HG03139 (cell line): ENCODE results near the gene RILPL1.
A peak's percentile ranks its signal among the peaks of the same experiment; 100 is the strongest.
"Not testable (repeated sequence)": the region's sequence is repeated elsewhere in the genome, so short reads cannot be mapped to it uniquely, and the experiment has no call there.

Experiments used
- ATAC-seq: cut with Tn5 transposase; IDR thresholded peaks from one replicate; pipeline ENCODE4 v1.9.1; 2021; ENCODE audit not compliant: unreplicated experiment

Gene RILPL1

DNA sequence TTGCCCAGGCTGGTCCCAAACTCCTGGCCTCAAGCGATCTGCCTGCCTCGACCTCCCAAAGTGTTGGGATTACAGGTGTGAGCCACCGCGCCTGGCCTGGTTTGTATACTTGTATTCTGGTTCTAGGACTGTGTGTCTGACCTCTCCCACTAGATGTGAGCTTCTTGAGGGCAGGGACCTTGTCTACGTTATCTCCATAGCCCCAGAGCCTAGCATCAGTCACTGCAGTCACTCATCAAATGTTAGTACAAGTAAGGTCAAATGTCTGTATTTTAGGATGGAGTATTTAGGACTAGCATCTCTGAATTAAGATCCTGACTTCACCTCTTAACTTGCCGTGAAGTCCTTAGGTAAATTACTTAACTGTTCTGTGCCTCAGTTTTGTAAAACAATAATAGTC lies 99.9 kb downstream of the RILPL1 start:
- no peak for ATAC-seq

DNA sequence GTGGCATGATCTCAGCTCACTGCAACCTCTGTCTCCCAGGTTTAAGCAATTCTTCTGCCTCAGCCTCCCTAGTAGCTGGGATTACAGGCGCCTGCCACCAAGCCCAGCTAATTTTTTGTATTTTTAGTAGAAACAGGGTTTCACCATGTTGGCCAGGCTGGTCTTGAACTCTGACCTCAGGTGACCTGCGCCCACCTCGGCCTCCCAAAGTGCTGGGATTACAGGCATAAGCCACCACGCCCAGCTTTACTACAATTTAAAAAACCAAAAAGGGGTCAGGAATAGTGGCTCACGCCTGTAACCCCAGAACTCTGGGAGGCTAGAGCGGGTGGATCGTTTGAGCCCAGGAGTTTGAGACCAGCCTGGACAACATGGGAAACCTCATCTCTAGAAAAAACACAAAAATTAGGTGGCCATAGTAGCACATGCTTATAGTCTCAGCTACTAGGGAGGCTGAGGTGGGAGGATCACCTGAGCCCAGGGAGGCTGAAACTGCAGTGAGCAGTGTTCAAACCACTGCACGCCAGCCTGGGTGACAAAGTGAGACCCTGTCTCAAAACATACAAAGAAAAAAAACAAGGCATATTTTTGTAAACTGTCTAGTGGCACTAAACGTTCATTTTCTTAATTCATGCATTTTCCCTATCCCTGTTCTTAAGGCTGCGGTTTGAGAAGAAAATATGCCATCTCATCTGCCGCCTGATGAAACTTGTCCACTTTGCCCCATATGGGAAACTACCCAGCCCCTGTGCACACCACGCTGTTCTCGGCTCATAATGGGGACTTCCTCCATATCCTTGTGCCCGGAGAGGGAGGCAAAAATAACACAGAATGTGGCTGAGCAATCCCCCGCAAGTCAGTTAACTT lies 101.3 kb downstream of the RILPL1 start:
- not testable (repeated sequence) for ATAC-seq

DNA sequence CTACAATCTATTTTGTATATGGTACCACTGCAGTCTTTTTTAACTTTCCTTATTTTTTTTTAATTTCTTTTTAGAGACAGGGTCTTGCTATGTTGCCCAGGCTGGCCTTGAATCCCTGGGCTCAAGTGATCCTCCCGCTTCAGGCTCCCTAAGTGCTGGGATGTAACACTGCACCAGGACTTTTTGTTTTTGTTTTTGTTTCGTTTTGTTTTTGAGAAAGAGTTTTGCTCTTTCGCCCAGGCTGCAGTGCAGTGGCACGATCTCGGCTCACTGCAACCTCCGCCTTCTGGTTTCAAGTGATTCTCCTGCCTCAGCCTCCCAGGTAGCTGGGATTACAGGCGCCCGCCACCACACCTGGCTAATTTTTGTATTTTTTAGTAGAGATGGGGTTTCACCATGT lies 104.4 kb downstream of the RILPL1 start:
- not testable (repeated sequence) for ATAC-seq

DNA sequence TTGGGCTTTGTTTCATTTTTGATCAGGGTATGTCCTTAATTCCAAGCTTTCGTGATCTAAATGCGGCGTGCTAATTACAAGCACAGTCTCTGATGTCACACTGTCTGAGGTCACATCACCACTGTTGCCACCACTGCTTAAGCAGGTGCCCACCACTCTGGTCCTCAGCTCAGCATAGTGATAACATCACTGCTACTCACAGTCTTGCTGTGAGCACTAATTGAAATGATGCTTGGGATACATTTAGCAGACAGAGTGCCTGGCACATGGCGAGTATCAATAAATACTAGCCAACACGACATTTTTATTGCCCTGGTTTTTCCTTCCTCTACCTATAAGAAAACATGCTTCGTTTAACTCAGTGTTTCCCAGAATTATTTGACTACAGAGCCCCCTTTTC lies 104.9 kb downstream of the RILPL1 start:
- ATAC-seq: no peak

DNA sequence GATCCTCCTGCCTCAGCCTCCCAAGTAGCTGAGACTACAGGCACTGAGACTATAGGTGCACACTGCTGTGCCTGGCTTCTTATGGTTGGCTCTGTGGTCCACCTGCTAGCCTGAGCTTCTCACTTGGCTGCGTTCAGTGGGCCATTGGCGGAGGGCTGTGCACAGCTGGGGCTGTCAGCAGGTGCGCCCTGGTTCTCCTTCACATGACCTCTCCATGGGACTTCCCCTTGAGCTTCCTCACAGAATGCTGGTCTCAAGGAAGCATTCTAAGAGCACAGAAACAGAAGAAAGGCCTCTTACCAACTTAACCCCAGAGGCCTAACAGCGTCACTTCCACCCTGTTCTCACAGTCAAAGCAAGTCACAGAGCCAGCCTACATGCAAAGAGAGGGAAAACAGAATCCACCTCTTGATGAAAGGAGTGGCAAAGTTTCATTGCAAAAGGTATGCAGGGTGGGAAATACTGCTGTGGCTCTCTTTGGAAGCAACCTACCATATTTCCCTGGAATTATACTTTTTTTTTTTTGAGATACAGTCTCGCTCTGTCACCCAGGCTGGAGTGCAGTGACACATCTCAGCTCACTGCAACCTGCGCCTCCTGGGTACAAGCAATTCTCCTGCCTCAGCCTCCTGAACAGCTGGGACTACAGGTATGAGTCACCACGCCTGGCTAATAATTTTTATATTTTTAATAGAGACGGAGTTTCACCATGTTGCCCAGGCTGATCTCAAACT lies 106.3 kb downstream of the RILPL1 start:
- ATAC-seq: peak; percentile 86

DNA sequence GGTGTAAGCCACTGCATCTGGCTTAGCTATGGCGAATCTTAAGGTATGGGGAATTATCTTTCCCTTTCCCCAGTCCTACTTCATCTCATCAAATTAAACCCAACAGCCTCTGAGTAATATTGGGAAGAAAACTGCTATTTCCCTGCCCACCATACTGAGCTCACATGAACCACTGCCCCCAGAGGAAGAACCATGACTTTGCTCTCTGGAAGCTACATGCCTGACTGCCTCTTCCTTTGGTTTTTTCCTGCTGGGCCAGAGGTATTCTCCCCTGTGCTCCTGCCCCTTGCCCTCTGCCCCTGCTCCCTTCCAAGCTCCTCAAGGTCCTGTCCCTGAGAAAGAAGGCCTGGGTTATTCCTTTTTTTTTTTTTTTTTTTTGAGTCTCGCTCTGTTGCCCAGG lies 112.2 kb downstream of the RILPL1 start:
- no peak for ATAC-seq
